Osteoblast (primary cell): Measurements from ENCODE around the gene GHDC. TPM values are rescaled to one million over a fixed set of nuclear protein-coding genes. Genes with fewer than 3 reads are reported as not detected.
"Not testable (repeated sequence)": the region's sequence is repeated elsewhere in the genome, so short reads cannot be mapped to it uniquely, and the experiment has no call there.

ENCODE experiments used
- DNase-seq: peaks from one replicate; pipeline ENCODE4 v3.0.0; 2011; ENCODE audit warnings: low spot score, mixed read lengths; ENCODE audit not compliant: insufficient read length; ENCODE audit errors: missing footprints
- H2AFZ ChIP-seq: 2 replicates; pipeline ENCODE4 v1.6.0; 2011; ENCODE audit warnings: mild to moderate bottlenecking, low read length
- H3K27ac ChIP-seq: 2 replicates; pipeline ENCODE4 v1.5.1; 2011; ENCODE audit warnings: mild to moderate bottlenecking, low read depth, low read length, moderate library complexity
- H3K27me3 ChIP-seq: 2 replicates; pipeline ENCODE4 v1.6.0; 2012; ENCODE audit warnings: mild to moderate bottlenecking, control low read depth, inconsistent platforms, low read length, moderate library complexity; ENCODE audit not compliant: insufficient read depth
- H3K36me3 ChIP-seq: 2 replicates; pipeline ENCODE4 v1.5.1; 2011; ENCODE audit warnings: mild to moderate bottlenecking, low read length, control low read depth, moderate library complexity; ENCODE audit not compliant: insufficient read depth
- H3K4me1 ChIP-seq: 2 replicates; pipeline ENCODE4 v1.5.1; 2011; ENCODE audit warnings: mild to moderate bottlenecking, low read length, control low read depth, moderate library complexity; ENCODE audit not compliant: insufficient read depth
- H3K4me2 ChIP-seq: 2 replicates; pipeline ENCODE4 v1.6.0; 2011; ENCODE audit warnings: mild to moderate bottlenecking, low read length; ENCODE audit not compliant: insufficient read depth
- H3K4me3 ChIP-seq: fragments of 200-600 bp; sonication (generic); 3 replicates; pipeline ENCODE4 v1.5.1; 2012; ENCODE audit warnings: mild to moderate bottlenecking, low read length, inconsistent platforms; ENCODE audit not compliant: insufficient read depth
- H3K79me2 ChIP-seq: 2 replicates; pipeline ENCODE4 v1.6.0; 2012; ENCODE audit warnings: mild to moderate bottlenecking, low read length, control low read depth, inconsistent platforms; ENCODE audit not compliant: insufficient read depth
- H3K9me3 ChIP-seq: 2 replicates; pipeline ENCODE4 v1.5.1; 2011; ENCODE audit warnings: low read depth, low read length, control low read depth
- H4K20me1 ChIP-seq: 2 replicates; pipeline ENCODE4 v1.6.0; 2012; ENCODE audit warnings: mild to moderate bottlenecking, low read length, control low read depth; ENCODE audit not compliant: insufficient read depth
- total RNA-seq: library from RNA; depleted of rRNA; stranded (reverse); fragments of >200 nt; gene quantifications from 2 replicates; pipeline ENCODE4 v1.2.3, GENCODE V29; 2012
- TF ChIP-seq, protein P1 (sequence below): IDR thresholded peaks from 2 replicates; pipeline ENCODE4 v1.5.1; 2011; ENCODE audit warnings: mild to moderate bottlenecking, low read depth, low read length, moderate library complexity; ENCODE audit errors: extremely low read depth

Gene GHDC
- total RNA-seq, 1 donor, result 31.8 TPM

DNA sequence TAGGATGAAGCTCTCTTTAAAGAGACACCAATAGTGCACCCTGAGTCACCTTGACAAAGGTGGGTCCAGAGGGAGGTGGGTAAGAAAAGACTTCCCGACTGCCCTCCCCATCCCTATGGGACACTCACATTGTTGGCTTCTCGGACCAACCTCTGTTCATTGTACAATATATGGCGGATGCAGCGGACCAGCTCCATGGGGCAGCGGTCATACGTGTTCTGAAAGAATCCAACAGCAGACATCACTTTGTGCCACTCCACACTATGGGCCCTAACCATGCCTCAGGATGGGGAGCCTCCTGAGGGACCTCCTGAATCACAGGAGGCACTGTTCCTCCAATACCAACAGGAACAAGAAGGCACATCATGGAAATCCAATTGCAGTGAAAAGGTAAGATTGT is 30.4 kb upstream of the GHDC start:
- Histone ChIP-seq H4K20me1 (peaks cover 8% of the 10 kb centered on the region), H3K27ac (no peak overlapping the region), H3K9me3 (no peaks in the 10 kb centered on the region), H3K27me3 (no peaks in the 10 kb centered on the region), H3K36me3 (peaks cover 21% of the 10 kb centered on the region), H3K4me2 (no peak overlapping the region), H3K4me3 (no peak overlapping the region), H3K79me2 (no peaks in the 10 kb centered on the region), H3K4me1 (peaks cover 12% of the 10 kb centered on the region), H2AFZ (no peak overlapping the region)
- no peak for DNase-seq
- TF ChIP-seq, protein P1, sequence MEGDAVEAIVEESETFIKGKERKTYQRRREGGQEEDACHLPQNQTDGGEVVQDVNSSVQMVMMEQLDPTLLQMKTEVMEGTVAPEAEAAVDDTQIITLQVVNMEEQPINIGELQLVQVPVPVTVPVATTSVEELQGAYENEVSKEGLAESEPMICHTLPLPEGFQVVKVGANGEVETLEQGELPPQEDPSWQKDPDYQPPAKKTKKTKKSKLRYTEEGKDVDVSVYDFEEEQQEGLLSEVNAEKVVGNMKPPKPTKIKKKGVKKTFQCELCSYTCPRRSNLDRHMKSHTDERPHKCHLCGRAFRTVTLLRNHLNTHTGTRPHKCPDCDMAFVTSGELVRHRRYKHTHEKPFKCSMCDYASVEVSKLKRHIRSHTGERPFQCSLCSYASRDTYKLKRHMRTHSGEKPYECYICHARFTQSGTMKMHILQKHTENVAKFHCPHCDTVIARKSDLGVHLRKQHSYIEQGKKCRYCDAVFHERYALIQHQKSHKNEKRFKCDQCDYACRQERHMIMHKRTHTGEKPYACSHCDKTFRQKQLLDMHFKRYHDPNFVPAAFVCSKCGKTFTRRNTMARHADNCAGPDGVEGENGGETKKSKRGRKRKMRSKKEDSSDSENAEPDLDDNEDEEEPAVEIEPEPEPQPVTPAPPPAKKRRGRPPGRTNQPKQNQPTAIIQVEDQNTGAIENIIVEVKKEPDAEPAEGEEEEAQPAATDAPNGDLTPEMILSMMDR, result no peak

DNA sequence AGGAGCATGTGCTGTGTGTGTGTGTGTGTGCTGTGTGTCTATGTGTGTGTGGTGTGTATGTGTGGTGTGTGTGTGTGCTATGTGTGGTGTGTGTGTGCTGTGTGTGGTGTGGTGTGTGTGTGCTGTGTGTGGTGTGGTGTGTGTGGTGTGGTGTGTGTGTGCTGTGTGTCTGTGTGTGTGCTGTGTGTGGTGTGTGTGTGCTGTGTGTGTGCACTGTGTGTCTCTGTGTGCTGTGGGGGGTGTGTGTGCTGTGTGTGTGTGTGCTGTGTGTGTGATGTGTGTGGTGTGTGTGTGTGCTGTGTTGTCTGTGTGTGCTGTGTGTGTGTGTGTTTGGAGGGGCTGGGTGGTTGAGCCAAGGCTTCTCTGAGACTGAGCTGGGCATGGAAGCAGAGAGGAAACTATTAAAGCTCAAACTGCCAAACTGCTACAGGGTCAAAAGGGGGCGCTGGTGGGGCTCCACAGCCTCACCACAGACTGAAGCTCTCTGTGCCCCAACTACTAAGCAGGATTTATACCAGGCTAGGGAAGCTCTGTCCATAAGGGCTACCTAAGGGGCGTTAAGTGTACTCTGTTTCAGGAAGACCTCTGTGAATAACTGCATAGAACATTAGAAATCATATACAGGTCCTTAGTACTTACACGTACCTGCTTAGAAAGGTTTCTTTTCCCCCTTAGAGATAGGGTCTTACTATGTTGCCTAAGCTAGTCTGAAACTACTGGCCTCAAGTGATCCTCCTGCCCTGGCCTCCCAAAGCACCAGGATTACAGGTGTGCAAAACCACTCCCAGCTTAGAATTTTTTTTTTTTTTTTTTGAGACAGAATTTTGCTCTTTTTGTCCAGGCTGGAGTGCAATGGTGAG is 27.8 kb upstream of the GHDC start:
- H3K9me3 ChIP-seq, result no peaks in the 10 kb centered on the region
- no peak overlapping the region for H2AFZ ChIP-seq
- peak; percentile 87 for DNase-seq
- no peaks in the 10 kb centered on the region for H3K4me1 ChIP-seq
- H3K4me3 ChIP-seq, result no peak overlapping the region
- peaks cover 29% of the 10 kb centered on the region for H3K36me3 ChIP-seq
- no peaks in the 10 kb centered on the region for H3K27me3 ChIP-seq
- H4K20me1 ChIP-seq, result no peaks in the 10 kb centered on the region
- no peaks in the 10 kb centered on the region for H3K79me2 ChIP-seq
- TF ChIP-seq, protein P1, result peak; percentile 85
- H3K27ac ChIP-seq, result no peak overlapping the region
- H3K4me2 ChIP-seq, result no peak overlapping the region

DNA sequence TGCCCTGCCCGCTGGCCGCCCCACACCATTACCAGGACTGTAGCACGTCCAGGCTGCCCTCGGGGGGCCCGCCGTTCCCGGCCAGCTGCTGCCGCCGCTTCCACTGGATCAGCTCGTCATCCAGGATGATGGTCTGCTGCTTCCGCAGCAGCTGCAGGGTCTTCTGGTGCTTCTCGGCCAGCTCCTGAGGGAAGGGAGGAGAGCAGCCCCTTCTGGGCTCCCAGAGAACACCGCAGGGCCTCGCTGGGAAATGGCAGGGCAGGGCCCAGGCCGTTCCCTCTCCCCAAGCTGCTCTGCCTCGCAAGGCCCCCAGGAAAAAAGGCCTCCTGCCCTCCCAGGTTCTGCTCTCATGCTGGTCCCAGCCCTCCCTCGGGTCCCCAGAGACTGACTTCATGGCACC is 25.0 kb upstream of the GHDC start:
- H3K4me3 ChIP-seq, H3K27me3 ChIP-seq, H3K4me2 ChIP-seq, H3K4me1 ChIP-seq, H3K27ac ChIP-seq, H3K79me2 ChIP-seq, DNase-seq, H2AFZ ChIP-seq, H3K9me3 ChIP-seq, H4K20me1 ChIP-seq: not testable (repeated sequence)
- H3K36me3 ChIP-seq, result peaks cover 38% of the 10 kb centered on the region

DNA sequence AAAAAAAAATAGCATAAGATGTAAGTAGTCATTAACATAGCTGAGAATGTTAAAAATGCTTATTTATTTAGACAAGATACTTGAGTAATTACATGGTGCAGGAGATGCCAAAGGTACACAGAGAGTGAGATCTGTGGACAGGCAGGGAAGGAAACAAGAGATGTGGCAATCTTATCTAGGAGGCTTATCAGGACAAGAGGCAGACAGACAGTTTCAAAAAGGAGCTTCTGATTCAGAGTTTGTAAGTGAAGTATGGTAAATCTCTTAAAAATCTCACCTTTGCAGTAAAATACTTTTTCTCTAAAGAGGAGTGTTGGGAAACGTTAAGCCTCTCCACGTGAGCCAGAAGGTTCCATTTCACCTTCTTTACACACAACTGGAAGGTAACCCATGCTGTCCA is 19.9 kb upstream of the GHDC start:
- Histone ChIP-seq H3K36me3 (peaks cover 48% of the 10 kb centered on the region), H3K4me2 (no peak overlapping the region), H3K27me3 (no peaks in the 10 kb centered on the region), H3K4me1 (no peaks in the 10 kb centered on the region), H3K4me3 (no peak overlapping the region), H4K20me1 (no peaks in the 10 kb centered on the region), H3K9me3 (no peaks in the 10 kb centered on the region), H3K27ac (no peak overlapping the region), H3K79me2 (no peaks in the 10 kb centered on the region), H2AFZ (no peak overlapping the region)
- DNase-seq, result no peak
- TF ChIP-seq, protein P1, result no peak
